DMS 273 (cell line): ENCODE measurements around the gene NPHS2.
A peak's percentile ranks its signal among the peaks of the same experiment; 100 is the strongest.

Source experiments
- DNase-seq: peaks from one replicate; lab custom pipeline; 2025; ENCODE audit not compliant: unreplicated experiment; lab: John Stamatoyannopoulos, UW

Gene NPHS2

DNA sequence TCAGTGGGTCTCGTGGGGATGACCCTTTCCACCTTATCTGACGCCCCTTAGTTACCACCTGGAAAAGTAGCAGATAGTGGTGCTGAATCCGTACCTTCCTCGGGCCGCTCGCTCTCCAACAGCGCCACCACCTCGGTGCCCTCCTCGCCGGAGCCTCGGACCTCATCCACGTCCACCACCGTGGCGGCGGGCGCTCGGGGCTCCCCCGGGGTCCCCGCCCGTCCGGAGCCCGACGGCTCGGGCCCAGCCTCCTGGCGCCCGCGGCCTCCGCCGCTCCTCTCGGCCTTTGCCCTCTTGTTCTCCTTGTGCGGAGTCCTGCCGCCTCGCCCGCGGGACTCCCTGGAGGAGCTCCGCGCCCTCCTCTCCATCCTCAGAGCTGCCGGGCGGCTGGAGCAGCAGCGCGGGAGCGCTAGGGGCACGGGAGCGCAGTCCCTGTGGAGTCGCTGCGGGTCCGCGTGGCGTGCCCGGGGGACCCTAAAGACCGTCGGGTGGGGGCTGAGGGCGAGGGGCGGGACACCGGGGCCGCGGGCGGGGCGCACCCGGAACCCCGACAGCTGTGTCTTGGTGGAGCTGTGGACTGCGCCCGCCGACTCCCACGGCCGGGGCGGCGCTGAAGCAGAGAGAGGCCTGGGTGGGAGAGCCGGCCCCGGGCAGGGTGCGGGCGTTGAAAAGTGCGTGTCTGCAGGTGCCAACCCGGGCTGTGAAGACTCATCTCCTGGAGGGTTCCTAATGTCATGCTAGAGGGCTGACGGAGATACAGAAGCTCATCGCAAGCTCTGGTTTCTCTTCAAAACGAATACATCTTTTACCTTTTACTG, at the start of gene NPHS2:
Gene NPHS2, minus strand, starts transcription at position 452 of the 818 bp plus-strand sequence. Its CDS starts 84 bp downstream, at position 368.
- peak; percentile 34 for DNase-seq

DNA sequence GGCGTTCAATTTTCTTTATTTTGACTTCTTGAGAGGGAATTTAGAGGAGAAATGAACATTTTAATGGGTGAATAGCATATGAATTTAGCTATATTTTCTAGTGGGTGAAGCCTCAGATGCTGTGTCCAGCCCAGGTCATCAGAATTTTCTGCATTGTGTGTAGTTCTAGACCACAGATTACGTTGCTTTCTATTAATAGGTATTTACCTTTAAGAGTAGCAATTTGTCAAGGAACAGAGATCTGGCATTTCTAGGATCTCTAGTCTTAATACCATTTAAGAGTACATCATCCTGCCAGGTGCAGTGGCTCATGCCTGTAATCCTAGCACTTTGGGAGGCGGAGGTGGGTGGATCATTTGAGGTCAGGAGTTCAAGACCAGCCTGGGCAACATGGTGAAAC, 36.6 kb upstream of the NPHS2 start:
- DNase-seq: no peak

DNA sequence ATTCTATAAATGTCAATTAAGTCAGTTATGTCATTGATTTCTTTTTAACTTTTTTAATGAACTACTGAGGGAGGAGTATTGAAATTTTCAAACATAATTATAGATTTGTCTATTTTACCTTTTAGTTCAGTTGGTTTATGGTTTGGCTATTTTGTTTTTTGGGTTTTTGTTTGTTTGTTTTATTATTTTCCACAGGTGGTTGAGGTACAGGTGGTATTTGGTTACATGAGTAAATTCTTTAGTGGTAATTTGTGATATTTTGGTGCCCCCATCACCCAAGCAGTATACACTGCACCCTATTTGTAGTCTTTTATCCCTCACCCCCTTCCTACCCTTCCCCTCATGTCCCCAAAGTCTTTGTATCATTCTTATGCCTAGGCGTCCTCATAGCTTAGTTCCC, 25.3 kb upstream of the NPHS2 start:
- DNase-seq: no peak

DNA sequence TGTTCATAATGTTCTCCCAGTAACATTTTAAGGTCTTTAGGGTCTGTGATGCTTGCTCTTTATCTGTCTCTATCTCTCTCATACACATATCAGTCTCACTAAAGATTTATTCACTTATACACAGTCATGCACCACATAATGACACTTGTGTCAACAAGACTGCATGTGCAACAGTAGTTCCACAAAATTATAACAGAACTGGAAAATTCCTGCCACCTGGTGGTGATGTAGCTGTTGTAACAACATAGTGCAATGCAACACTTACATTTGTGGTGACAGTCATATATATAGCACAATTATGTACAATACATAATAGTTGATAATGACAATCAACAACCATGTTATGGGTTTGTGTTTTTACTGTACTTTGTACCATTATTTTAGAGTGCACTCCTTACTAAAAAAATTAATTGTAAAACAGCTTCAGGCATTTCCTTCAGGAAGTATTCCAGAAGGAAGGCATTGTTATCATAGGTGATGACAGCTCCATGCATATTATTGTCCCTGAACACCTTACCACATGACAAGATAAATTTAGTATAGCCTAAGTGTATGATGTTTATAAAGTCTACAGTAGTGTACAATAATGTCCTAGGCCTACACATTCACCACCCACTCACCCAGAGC, 24.0 kb upstream of the NPHS2 start:
- DNase-seq: peak; percentile 74

DNA sequence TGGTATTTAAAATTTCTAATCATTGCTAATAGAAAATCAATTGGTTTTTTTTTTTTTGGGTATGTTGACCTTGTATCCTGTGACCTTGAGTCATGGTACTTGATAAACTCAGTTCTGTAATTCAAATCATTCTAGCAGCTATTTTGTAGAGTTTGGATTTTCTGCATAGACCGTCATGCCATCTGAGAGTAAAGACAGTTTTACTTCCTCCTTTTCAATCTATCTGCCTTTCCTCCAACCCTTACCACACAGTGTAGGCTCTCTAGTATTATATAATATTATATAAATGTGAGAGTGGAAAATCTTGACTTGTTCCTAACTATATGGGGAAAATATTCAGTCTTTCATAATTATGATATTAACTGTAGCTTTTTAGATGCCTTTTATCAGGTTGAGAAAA, 22.9 kb upstream of the NPHS2 start:
- DNase-seq: no peak

DNA sequence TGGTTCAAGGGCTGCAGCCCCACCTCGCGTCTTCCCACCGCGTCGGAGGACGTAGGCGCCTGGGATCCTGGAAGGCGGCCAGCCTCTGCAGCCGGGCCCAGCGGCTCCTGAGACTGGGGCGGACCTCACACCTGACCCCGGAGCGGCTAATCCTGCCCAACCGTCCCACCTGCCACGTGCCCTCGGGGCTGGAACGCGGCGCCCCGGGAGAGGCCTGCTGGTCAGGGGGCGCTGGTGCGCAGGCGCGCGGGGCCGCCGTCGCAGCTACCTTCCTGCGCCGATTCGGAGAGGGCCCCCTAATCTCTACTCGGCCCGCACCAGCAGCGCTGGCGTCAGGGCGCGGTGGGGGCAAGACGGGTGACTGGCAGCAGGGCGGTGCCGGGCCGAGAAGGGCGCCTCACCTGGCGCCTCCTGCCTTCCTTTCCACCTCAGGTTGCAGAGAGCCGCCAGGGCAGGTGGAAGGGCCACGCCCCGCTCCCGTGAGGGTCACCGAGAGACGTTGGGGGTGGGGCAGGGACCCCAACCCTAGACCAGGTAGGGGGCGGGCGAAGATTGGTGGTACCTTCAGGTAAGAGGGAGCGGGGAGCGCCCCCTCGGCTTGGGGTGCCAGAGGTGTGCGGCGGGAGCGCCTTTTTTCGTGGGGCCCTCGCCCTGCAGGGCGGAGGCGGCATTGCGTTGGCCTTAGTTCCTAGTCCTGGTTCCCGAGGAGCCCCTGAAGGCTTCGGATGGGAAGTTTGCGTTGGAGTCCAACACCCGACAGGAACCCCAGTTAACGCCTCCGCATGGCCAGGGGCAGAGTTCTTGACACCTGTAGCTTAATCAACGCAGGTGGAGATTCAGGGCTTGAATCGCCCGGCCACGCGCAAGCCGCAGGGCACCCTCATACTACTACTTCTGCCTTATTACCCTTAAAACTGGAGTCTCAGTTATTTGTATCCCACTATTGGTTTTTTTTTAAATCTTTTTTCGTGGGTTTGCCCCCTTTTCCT, 16.1 kb upstream of the NPHS2 start, which contains the start of gene TDRD5:
Gene TDRD5, plus strand, starts transcription at position 241 of the 989 bp plus-strand sequence. CDS start 784 bp downstream, outside the sequence.
- peak; percentile 87 for DNase-seq

DNA sequence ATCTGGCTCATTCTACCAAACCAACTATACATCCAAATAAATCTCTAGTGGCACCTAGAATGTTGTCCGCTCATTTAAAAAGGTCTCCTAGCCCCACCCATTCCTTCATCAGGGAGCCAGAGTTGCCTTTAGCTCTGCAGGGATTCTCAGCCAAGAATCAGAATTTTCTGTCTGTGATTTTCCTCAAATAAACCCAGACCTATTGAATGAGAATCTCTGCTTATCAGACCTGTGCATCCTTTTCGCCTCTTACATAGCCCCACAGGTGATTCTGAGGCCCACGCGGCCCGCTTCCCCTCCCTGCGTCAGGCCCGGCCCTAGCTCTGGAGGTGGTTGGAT, 15.5 kb upstream of the NPHS2 start:
- no peak for DNase-seq

DNA sequence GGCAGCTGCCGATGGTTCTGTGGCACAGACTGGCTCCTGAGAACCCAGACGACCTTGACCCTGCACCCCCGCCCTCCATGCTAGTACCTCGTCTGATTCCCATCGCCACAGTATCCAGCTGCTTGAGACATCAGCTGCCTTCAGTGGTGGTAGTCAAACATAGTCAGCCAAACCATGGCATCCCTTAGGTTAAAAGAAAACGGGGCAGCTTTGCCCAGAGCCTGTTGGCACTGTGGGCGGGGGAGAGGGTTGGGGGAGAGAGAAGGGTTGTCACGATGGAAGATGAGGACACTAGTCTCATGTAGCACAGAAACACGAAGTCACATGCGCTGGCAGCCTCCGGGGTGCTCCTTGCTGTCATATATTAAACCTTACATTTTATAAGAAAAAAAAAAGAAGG, 14.9 kb upstream of the NPHS2 start:
- no peak for DNase-seq

DNA sequence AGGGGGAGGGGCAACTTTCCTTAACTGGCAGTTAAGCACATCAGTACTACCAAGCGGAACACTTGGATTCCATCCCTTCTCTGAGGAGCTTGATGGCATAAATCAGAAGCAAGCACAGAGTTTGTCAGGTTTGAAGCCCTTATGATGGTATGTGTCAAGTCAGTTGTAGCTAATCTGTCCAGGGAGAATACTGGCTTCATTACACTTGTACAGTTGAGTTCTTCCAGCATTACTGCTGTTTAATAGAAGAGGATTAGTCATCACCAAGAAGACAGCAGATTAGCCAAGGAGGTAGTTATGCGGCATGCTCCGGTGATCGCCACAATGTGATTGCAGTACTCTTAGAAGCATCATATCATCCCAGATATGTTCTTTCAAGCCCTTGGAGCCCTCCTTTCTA, 13.8 kb upstream of the NPHS2 start:
- DNase-seq: no peak

DNA sequence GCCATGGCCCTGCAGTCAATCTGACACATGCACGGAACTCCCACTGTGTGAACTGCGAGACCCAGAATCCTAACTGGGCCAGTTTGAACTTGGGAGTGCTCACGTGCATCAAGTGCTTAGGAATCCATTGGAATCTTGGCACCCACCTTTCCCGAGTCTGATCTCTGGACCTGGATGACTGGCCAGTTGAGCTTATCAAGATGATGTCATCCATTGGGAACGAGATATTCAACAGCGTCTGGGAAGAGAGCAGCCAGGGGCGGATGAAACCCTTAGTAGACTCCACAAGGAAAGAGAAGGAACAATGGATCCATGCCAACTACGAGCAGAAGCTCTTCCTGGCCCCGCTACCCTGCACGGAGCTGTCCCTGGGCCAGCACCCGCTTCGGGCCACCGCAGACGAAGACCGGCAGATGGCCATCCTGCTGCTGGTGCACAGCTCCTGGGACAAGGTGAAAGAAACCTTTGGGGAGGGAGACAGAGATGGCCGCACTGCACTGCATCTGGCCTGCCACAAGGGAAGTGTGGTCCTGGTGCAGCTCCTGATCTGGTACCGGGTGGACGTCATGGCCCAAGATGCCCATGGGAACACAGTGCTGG, 12.8 kb upstream of the NPHS2 start:
- DNase-seq: peak; percentile 20

DNA sequence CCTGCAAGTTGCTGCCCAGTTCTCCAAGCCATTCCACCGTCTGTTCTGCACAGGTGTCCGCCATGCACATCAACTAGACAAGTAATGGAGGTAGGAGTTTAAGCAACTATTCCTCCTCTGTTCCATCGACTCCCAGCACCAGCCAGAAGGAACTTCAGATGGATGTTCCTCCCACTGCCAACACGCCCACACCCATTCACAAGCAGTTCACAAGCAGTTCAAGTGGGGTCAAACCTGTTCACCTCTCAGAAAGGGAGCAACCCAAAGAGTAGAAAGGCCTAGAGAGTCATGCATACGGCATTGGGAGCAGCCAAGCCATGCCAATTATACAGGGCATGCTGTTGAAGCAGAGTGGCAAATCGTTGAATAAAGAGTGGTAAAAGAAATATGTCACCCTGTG, 11.6 kb upstream of the NPHS2 start:
- peak; percentile 13 for DNase-seq

DNA sequence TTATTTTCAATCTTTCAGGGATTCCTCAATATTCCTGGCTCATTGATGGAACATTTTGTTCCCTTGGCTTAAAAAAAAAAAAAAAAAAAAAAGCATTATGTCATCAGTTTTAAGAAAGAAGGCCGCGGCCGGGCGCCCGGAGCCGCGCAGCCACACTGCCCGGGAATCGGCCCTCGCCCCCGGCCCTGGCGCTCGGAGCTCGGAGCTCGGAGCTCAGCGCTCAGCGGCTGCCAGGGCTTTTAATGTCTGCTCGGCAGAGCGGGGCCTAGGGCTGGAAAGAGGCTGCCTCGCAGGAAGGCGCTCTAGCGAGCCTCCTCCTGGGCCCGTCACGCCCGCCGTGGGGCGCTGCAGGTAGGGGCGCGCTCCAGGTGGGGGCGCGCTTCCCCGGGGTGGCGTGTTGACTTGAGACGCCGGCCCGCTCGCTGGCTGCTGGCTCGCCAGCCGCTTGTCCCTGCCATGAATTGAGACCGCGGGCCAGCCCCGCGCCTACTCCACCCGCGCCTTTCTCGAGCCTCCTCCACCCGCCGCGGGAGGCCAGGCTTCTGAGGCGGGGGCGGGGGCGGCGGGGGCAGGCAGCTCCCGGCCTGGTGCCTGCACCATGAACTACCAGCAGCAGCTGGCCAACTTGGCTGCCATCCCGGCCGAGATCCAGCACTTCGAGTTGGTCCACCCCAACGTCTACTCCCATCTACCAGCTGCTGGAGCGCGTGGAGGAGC, 10.5 kb upstream of the NPHS2 start:
- peak; percentile 97 for DNase-seq

DNA sequence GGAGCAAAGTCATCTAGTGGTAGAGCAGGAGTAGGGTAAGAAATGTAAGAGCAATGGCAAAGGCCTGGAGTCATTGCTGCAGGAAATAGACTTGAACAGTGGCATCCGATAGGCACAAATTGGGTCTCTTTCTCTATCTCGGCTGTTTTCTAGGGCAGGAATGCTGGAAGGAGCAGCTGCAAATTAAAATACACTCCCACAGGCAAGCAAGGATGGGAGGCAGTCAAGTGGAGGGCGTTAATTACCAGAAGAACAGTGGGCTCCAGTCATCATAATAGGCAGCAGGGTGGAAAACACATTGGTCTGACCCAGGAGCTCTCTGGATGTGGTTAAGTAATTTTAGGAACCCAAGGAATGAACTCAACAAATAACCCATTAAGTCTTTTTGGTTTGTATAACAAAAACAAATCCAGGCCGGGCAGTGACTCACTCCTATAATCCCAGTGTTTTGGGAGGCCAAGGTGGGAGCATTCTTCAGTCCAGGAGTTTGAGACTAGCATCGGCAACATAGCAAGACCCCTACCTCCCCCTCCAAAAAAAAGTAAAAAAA, 8.1 kb upstream of the NPHS2 start:
- no peak for DNase-seq

DNA sequence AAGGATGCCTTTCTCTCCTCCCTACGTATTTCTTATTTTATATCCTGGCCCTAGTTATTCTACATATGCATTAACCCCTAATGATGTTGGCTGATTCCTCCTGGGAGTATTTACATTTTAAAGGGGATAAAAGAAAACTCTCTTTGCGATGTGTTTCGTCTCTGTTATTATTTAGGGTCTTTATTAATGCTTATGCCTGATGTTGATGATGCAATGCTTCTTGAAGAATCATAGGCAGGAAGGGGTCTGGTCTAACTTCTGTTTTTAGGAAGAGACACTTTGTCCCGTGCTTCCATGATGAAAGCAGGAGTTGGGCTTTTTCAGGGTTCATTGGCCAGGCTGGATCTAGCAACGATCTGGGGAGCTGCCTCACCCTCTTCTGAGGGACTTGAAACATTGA, 761 bp upstream of the NPHS2 start:
- no peak for DNase-seq

DNA sequence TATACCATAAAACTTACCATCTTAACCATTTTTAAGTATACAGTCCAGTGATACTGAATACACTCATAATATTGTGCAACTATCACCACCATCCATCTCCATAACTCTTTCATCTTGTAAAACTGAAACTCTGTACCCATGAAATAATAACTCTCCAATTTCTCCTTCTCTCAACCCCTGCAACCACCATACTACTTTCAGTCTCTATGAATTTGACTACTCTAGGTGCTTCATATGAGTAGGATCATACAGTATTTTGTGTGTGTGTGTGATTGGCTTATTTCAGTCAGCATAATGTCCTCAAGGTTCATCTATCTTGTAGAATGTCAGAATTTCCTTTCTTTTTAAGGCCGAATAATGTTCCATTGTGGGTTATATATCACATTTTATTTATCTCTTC, 17.7 kb downstream of the NPHS2 start:
- DNase-seq: no peak

DNA sequence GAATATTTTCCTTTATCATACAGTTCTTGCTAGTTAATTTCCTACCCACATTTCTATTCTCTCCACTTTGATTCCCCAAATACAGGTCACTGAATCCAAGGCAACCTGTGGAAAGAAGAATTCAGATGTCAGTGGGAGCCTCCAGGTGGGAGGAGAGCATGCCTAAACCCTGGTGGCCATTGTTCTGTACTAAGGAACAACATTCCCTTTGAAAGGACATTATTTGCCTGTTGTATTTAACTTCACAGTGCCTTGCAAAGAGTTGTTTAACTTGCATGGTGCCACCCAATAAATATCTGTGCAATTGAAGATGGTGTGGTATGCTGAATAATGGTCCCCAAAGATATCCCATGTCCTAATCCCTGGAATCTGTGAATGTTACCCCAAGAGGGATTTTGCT, 21.3 kb downstream of the NPHS2 start:
- DNase-seq: no peak

DNA sequence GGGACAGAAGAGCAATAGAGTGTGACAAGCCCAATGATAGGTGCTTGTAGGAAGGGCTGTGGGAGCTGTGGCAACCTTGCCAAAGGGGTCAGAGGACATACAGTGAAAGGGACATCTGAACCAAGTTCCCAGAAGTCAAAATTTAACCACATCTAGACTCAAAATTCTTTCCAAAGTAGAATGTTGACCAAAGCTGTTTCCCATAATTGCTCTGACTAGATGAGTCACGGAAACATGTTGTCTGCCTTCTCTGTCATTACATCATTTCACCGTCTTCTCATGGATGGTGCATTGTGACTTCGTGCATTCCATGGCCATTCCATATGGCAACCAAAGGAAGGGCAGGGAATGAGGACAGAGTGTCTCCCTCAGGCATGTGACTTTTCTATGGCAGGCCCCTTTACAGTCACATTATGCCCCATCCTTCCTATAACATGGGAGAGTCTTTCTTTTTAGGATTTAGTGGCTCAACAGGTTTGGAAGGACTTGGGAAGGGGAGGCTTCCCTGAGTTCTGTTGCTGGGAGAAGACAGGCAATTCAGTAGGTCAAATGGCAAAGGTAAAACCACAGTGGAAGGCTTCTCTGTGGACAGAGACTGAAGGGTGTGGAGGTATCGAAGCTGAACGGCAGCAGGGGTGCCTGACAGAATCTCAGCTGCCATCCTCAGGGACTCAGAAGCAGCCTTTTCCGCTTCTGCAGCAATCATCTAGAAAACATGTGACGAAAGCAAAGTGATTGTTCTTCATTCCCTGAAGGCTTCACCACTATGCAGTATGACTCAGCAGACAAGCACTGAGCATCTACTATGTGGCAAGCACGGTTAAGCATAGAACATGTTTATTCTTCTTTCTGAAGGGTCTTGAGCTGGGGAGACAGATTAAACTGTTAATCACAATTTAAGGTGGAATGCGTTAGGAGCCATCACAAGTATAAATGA, 24.7 kb downstream of the NPHS2 start:
- no peak for DNase-seq

DNA sequence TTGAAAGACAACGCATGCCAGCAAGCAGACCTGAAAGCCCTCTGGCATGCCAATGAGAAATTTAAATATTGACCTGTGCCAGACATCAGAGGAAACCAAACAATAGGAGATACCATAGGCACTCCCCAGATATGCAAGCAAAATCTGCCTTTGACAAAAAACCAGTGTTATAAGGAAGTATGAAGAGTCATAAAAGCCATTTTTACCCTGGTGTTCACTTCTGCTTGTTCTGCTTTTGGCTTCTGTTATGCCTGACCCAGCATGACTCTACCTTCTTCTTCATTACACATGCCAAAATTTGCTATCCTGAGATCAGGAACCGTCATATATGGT, 26.4 kb downstream of the NPHS2 start:
- no peak for DNase-seq

DNA sequence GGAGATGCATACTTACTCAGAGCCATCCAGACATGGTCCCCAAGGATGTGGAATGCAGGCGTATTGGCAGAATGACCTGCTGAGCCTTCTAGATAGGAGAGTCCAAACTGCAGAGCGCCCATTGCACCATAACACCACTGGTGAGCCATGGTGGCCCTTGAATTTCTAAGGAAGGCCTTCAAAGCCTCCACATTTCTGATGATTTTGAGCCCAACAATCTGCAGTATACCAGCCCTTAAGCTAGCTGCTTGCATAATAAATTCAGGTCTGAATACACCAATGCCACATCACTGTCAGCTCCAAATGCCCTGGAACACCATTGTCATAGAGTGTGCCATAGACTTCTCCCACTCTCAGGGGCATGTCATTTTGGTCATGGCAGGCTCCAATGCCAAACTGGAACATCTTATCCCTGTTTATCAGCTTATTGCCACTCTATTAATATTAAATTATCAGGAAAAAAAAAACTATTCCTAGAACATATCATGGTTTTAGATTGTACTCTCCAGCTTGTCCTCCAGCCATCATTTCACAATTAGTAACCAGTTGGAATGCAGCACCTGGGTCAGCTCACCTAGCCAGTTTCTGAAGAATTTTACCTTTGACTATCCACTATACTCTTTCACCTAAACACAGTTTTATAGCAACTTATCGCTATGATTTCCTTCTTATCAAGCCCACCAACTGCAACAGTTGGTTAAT, 26.9 kb downstream of the NPHS2 start:
- no peak for DNase-seq
